Stimulated activated CD8-positive, alpha-beta memory T cell treated with anti-CD3 and anti-CD28 coated beads, Interleukin-12 subunit alpha, Interleukin-12 subunit beta, amount 100 ng/mL, for 1 hour (primary cell): Measurements from ENCODE around the gene CDCA7L.
A peak's percentile ranks its signal among the peaks of the same experiment; 100 is the strongest.

ENCODE experiments used
- DNase-seq: peaks from one replicate; pipeline ENCODE4 v3.0.0-alpha.2; 2020; ENCODE audit warnings: low read depth

The CDCA7L gene, protein sequence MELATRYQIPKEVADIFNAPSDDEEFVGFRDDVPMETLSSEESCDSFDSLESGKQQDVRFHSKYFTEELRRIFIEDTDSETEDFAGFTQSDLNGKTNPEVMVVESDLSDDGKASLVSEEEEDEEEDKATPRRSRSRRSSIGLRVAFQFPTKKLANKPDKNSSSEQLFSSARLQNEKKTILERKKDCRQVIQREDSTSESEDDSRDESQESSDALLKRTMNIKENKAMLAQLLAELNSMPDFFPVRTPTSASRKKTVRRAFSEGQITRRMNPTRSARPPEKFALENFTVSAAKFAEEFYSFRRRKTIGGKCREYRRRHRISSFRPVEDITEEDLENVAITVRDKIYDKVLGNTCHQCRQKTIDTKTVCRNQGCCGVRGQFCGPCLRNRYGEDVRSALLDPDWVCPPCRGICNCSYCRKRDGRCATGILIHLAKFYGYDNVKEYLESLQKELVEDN

DNA sequence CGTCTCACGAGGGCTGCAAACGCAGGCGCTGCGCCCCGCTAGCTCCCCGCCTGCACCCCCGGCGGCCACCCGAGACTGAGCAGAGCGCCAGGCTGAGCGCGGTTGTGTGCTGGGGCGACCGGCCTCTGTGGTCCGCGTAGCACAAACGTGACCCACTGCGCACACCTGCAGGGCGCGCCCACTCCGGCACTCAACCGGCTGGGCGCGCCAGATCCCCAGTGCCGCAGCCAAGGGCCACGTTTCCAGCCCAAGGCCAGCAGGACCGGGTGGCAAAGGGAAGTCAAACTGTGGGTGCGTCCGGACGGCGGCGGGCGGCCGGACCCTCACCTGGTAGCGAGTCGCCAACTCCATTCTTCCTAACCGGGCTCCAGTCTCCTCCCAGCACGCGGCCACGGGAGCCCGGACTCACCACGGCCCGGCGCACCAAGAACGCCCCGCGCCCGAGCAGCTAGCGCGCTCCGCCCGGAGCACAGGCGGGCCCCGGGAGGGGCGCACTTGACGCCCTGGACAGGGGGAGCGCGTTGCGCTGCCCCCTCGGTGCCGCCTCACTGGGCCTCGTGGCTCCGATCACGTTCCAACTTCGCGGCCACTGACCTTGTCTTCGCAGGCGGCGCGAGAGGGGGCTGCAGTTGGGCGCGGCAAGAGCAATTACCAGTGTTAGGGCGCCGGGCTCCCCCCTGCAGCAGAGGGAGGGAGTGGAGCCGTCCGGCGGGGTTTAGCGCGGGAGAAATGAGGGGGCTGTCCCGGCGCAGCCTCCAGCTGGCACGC lies at the start of gene CDCA7L:
Gene CDCA7L (minus strand): TSS at position 446 of the 768 bp plus-strand sequence. CDS start 95 bp downstream, at position 351.
- peak; percentile 15 for DNase-seq

DNA sequence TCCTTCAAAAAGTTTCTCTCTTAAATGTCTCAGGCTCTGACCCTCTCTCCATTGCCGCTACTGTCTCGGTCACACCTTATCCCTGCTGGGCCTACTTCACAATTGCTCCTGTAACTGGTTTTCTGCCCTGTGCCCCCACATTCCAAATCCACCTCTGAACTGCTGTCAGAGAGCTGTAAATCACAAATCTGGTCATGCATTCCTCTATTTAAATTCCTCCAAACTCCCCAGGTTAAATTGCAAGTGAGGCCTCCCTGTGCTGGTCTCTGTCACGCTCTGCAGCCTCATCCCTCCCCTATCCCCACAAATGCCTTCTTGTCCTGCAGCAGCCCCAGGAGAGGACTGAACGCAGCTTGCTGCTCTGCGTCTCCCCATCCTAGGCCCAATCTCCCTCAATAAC lies 40.4 kb upstream of the CDCA7L start:
- no peak for DNase-seq

DNA sequence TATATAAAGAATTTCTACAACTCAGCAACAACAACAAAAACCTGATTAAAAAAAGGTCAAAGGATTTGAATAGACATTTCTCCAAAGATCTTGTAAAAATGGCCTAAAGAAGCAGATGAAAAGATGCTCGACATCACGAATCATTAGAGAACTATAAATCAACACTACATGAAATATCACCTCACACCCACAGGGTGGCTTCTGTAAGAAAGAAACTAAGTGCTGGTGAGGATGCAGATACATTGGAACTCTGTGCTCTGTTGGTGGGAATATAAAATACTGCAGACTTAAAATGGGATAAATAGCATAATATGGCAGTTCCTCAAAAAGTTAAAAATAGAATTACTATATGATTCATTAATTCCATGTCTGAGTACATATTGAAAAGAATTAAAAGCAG lies 38.3 kb upstream of the CDCA7L start:
- DNase-seq = no peak

DNA sequence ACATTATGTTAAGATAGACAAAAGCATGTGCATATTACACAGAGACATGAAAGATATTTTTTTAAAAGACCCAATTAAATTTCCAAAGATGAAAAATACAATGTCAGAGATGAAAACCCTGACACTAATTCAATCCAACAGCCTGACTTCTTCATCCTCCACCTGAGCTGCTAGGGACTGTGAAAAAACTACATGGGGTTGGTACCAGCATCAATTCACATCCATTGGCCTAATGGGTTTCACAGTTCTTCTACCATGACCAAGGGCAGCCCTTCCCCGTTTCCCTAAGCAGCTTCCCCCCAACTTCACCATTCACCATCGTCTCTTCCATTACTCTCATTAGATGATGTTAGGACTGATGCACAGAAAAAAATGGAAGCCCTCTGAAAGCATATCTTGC lies 37.4 kb upstream of the CDCA7L start:
- DNase-seq = no peak

DNA sequence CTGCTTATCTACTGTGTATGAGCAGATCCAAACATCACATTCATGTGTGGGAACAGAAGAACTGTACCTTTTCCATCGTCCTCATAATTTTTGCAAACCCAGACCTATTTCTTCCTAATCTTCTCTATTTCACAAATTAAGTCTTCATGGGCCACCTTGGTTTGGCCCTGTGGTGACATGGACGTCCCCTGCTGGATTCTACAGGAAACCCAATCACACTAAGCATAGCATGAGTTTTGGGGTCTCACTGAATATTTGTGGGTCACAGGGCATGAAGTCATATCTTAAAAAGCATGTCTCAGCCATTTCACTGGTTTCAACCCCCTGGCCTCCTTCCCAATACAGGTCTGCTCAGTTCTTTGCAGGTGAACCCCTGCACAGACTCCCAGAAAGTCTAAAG lies 35.8 kb upstream of the CDCA7L start:
- no peak for DNase-seq

DNA sequence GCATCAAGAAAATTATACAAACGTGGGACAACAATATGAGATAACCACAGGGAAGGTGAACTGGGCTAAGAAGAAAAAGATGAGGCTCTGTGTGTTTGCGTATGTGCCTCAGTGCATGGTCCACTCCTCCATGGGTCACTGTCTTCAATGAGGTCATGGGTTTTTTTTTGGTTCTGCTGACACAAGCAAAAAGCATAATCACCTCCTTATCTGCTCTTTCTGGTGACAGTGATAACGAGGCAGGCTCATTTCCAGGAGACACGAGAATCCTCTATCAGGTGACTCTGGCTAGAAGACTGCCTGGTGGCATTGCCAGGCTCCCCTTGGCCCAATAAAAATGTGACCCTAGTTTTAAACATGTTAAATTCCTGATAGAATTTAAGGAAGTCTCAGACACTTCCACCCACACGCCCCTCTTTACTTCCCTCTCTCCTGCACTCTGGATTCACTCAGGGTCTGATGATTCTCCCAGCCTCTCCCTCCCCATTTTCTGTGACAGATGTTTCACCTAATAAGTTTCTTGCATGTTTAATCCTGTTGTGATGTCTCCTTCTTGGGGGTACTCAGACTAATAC lies 35.3 kb upstream of the CDCA7L start:
- no peak for DNase-seq

DNA sequence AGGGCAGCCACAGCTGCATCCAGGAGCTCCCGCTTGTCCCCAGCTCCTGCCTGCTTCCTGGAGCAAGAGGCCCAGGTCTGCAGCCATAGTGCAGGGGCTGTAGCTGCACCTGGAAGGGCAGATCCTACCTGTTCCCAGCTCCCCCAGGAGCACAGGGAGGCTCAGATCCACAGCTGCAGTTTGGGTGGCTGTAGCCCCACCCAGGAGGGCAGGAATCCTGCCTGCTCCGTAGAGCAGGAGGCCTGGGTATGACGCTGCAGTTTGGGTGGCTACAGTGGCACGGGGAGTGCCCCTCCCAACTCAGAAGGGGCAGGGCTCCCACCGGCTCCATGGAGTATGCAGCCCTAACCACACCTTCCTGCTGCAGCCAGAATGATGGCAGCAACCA lies 26.7 kb upstream of the CDCA7L start:
- no peak for DNase-seq

DNA sequence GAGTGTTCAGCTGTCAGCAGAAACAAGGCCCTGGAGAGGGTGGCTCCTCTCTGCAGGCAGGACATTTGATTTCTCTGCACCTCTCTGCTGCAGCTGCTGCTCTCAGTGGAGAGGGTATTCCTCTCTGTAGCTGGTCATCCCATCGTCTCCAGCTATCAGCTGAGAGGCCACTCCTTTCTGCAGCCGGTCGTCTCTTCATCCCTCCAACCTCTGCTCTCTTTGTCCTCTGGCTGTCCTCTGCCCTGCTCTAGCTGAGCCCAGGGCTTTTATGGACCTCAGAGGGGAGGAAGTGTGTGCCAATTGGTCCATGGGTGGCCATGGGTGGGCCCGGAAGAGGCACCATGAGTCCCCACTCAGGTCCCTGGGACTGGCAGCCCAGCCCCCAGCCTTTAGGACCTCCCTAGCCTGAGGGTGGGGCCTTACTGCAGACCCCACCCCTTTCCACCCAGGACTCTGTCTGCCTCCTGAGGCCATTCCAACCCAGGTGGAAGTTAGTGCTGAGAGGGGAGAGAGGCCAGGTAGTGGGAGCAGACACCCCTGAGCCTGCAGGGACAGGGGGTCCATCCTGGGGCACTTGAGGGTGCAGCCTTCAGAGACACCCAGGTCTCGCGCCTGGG lies 26.2 kb upstream of the CDCA7L start:
- DNase-seq = no peak

DNA sequence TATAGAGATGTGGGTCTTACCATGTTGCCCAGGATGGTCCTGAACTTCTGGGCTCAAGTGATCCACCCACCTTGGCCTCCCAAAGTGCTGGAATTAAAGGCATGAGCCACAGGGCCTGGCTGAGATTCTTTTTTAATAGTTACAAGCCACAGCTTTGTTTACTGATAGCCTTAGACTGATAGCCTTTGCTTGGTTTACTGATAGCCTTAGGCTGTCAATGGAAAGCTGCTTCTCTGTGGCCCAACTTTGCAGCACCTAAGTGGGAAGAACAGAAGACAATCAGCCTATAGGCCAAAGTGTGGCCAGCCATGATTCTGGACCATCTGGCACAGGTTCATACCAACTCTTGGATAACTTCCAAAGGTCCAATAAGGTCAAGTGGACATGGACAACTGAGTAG lies 24.1 kb upstream of the CDCA7L start:
- DNase-seq = no peak

DNA sequence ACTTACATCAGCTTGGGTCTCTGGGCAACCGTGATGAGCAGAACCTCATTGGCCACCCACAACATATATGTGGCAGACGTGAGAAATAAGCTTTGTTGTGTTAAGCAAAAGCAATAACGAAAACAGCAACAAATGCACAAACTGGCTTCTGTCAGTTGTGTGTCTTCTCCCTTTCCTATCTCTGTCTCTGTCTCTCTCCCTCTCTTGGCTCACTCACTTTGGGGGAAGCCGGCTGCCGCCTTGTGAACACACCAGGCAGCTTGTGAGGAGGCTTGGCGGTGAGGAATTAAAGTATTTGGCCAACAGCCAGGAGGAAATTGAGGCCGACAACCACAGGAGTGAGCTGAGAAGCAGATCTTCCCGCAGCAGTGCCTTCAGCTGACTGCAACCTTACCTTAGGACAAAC lies 21.9 kb upstream of the CDCA7L start:
- DNase-seq = no peak

DNA sequence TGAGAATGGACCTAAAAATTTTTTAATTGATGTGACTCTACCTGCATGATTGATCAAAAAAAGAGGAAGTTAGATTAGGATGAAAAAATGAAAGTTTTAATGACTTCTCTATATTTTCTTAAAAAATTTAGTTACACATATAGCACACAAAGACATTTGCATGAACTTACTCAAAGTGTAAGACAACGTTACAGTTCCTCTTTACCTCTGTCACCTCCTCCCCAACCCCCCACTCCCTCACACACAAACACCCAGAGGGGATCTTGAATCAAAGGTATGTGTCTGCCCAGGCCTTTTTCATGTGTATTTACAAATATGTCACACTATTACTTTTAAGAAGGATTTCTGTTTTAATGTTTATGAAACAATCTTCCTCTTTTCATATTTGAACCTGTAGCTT lies 20.6 kb upstream of the CDCA7L start:
- DNase-seq = no peak

DNA sequence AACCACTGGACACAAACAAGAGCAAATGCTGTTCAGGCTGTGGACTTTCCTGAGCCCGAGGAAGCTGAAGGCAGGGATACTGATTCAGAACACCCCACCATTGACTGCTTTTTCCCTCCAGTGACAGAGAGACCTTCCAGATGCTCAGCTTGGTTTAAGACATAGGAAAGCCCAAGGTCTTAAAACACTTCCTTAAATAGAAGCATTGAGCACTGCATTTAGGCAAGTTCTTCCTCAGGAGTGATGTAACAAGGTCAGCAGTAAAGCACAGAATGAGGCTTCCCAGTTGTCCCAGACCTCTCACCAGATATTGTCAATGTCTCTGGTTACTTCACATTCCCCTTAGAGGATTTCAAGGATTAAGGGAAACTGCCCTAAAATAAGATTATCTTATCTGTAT lies 19.6 kb upstream of the CDCA7L start:
- no peak for DNase-seq

DNA sequence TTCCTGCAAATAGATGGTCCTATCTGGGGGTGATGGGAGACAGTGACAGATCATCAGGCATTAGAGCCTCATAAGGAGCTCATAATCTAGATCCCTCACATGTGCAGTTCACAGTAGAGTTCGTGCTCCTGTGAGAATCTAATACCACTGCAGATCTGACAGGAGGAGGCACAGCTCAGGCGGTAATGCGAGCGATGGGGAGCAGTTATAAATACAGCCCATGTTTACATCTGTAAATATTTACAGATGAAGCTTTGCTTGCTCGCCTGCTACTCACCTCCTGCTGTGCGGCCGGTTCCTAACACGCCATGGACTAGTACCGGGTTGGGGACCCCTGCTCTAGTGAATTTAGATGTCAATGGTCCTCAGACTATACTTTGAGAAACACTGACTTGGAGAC lies 17.0 kb upstream of the CDCA7L start:
- DNase-seq = no peak

DNA sequence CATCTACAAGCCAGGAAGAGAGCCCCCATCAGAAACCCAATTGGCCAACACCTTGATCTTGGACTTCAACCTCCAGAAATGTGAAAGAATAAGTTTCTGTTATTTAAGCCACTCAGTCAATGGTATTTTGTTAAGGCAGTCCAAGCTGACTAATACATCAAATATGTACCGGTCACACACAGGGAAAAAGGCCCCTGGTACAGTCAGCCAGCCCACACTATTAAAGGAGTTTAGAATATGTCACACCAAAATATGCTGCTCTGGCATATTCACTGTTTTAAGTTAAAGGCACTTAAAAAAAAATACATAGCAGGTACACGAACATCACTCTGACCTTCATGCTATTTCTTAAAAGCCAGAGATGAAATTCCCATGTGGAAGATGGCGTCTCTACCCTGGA lies 15.2 kb upstream of the CDCA7L start:
- no peak for DNase-seq

DNA sequence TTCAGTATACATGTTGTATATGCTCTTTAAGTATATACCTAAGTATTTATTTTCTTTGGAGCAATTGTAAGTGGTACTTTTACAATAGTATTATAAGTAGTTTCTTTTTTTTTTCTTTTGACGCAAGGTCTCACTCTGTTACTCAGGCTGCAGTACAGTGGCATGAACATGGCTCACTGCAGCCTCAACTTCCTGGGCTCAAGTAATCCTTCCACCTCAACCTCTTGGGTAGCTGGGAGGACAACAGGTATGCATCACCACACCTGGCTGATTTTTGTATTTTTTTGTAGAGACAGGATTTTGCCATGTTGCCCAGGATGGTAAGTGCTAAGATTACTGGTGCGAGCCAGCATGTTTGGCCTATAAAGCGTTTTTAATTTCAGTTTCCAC lies 13.7 kb upstream of the CDCA7L start:
- DNase-seq = no peak

DNA sequence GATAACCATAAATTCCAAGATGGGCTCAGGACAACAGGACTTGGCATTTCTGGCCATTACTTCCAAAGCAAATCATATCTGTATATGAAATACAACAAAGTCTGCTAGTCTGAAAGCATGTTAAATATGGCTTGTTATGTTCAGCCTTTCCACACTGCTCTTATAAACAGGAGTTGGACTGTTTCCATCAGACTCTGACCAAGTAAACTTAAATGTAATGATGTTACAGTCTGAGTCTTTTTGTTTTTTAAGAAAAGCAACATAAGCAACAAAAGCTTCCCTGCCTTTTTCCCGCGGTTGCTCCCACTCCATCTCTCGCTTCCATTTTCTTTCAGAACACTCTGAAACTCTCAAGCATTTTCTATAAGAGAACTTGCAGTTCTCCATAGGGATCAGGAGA lies 8.1 kb upstream of the CDCA7L start:
- DNase-seq = no peak

DNA sequence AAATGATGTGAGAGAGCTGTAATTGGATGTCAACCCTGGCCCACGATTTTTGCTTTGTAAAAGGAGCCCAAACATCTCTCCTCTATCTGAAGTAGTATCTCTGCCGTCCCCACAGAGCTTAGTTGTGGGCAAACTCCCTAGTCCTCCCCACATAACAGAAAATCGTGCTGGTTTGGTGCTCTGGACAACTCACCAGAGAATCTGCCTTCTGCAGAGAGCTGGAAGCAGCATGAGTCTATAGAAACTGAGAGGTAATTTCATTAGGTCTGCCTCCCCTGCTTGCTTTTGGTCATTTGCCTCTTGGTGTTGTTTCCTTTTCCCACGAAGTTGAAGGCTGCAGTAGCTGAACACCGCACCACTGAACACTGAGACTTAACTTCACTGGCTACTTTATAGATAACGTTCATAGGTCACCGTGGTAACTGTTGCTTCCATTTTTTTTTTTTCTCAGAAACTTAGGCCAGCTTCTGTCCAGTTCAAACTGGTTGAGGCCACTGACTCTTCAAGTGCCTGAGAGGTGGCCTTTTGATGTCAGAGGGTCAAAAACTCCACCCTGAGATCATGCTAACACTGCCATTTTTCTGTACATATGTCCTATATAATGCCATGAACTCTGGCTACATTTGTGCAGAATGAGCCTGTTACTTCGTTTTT lies 3.3 kb upstream of the CDCA7L start:
- no peak for DNase-seq

DNA sequence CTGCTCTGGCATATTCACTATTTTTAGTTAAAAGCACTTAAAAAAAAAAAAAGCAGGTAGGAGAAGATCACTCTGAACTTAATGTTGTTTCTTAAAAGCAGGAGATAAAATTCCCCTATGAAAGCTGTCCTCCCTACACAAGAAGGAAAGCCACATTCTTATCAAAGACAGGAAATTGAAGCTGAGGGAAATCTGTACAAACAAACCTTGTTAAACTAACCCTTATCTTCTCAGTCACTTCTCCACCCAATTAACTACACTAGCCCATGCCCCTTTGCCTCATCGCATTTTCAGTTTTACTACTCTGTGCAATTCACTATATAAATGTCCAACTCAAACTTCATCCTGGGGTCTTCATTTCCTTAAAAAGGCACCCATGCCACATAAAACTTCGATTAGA lies 2.7 kb upstream of the CDCA7L start:
- no peak for DNase-seq

DNA sequence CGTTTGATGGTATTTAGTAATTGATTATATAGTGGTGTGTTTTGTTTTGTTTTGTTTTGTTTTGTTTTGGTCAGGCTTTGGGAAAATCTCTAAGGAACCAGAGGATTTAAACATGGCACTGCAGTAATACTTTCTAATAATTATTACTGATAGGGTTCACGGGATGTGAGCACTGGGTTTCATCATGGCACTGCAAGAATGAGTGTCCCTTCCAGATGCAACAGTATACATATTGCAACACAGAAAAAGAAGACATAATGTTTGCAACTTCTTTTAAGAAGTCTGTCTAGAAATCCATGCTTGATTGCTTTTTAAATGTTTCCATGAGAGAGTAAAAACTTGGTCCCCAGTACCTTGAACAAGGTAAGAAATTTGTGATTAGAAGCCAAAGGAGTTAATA lies 2.2 kb upstream of the CDCA7L start:
- no peak for DNase-seq

DNA sequence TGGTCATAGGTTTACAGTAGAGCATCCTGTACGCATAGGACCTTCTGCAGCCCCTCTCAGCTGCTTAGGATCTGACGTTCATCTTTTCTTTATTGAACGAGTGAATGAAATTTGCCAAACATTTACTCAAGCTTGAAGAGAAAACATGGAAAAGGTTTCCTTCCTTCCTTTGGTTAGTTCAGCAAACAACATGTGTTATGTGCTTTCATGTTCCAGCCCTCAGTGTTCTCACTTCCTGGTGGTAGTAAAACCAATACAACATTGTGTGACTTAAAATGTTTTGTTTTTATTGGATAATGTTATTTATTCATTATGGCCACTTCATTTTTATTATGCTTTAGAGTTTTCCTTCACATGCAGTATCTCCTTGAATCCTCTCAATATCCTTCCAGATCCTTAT lies 1.4 kb upstream of the CDCA7L start:
- DNase-seq = no peak

DNA sequence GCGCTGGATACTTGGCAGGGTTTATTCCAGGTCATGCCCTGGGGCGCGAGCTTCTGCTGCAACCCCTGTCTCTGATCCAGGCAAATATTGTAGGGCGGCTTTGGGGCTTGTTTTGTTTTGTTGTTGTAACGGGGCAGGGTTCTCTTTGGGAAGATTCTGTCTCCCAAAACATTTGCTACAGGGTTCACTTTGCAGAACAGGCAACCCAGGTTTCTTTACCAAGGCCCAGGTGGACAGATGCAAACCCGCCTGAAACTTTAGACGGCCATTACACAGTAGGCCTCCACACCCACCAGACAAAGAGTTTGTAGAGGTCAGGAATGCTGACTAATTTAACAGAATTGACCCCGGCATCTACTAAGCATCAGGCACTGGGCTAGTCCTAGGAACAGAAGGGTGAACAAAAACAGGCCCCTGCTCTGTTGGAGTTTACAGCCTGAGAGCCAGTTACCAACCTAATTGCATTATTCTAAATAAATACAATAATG lies 567 bp upstream of the CDCA7L start:
- no peak for DNase-seq
